Measurements from ENCODE around the gene DEDD.
A peak's percentile ranks its signal among the peaks of the same experiment; 100 is the strongest.

DNA sequence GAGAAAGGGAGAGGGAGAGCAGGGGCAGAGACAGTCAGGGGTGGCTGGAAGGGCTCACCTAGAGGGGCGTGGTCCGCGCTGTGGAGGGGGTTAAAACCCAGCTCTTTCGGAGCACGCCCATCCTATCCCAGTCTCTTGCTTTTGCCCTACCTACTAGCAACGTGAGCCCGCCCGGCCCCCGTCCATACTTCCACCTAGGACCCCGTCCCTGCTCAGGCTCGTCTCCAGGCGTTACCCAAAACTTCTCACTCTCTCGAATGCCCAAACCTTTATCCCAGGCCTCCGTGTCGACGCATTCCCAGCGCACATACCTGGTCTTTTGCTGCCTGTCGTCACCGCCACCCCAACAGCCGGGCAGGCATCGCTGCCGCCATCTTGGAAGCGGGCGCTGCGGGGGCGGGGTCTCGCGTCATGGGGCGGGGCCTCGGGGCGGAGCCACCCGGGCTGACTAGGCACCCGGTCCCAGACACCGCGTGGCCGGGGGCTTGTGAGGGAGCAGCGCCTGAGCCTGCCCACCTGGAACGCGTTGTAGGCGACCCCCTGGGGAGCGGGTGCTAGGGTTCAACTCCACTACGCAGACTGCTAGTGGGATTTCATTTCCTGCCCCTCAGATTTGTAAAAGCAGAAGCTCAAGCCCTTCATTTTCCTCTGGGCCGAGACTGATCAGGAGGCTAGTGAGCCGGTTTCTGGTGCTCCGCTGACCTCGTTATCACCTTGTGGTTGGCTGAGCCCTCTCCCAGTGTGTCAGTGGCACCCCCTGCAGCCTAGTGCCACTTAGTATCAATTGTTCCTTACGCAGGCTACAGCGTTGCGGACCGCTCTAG is 44.9 kb upstream of the DEDD start, which contains the start of gene B4GALT3:
- TF ChIP-seq, protein P1, sequence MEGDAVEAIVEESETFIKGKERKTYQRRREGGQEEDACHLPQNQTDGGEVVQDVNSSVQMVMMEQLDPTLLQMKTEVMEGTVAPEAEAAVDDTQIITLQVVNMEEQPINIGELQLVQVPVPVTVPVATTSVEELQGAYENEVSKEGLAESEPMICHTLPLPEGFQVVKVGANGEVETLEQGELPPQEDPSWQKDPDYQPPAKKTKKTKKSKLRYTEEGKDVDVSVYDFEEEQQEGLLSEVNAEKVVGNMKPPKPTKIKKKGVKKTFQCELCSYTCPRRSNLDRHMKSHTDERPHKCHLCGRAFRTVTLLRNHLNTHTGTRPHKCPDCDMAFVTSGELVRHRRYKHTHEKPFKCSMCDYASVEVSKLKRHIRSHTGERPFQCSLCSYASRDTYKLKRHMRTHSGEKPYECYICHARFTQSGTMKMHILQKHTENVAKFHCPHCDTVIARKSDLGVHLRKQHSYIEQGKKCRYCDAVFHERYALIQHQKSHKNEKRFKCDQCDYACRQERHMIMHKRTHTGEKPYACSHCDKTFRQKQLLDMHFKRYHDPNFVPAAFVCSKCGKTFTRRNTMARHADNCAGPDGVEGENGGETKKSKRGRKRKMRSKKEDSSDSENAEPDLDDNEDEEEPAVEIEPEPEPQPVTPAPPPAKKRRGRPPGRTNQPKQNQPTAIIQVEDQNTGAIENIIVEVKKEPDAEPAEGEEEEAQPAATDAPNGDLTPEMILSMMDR (IDR thresholded peaks at IDR 0.05): peak in 4 of 12 donors; percentile 8 to 40 (median 19)
- peak; percentile 48 to 91 for TF ChIP-seq POLR2A (IDR thresholded peaks at IDR 0.05)

All from heart left ventricle (tissue), 13 donors.